HEK293 (cell line): ENCODE measurements around the gene GPRC5B.
A peak's percentile ranks its signal among the peaks of the same experiment; 100 is the strongest.

ENCODE experiments used
- ZBTB21 ChIP-seq: fragments of 450-650 bp; formaldehyde crosslinking; IDR thresholded peaks from 2 replicates; pipeline ENCODE4 v1.5.1; 2017; ENCODE audit warnings: missing biosample characterization, missing genetic modification characterization
- ZNF138 ChIP-seq: fragments of 450-650 bp; formaldehyde crosslinking; IDR thresholded peaks from 2 replicates; pipeline ENCODE4 v1.5.1; 2016; ENCODE audit warnings: missing biosample characterization, missing genetic modification characterization, borderline replicate concordance
- ZNF157 ChIP-seq: fragments of 450-650 bp; formaldehyde crosslinking; IDR thresholded peaks from 2 replicates; pipeline ENCODE4 v1.5.1; 2016; ENCODE audit warnings: missing biosample characterization, missing genetic modification characterization
- ZNF184 ChIP-seq: fragments of 450-650 bp; IDR thresholded peaks from 2 replicates; pipeline ENCODE4 v1.5.1; 2018; ENCODE audit warnings: missing biosample characterization, mild to moderate bottlenecking, missing genetic modification characterization
- ZNF223 ChIP-seq: fragments of 450-650 bp; formaldehyde crosslinking; IDR thresholded peaks from 2 replicates; pipeline ENCODE4 v1.5.1; 2016; ENCODE audit warnings: missing biosample characterization, missing genetic modification characterization
- ZNF24 ChIP-seq: fragments of 450-650 bp; formaldehyde crosslinking; IDR thresholded peaks from 2 replicates; pipeline ENCODE4 v1.5.1; 2016; ENCODE audit warnings: missing biosample characterization, missing genetic modification characterization
- ZNF302 ChIP-seq: fragments of 450-650 bp; formaldehyde crosslinking; IDR thresholded peaks from 2 replicates; pipeline ENCODE4 v1.5.1; 2016; ENCODE audit warnings: missing biosample characterization, missing genetic modification characterization, low read depth
- ZNF335 ChIP-seq: fragments of 450-650 bp; formaldehyde crosslinking; conservative IDR thresholded peaks from 2 replicates; pipeline ENCODE4 v1.5.1; 2016; ENCODE audit warnings: missing biosample characterization, missing genetic modification characterization
- ZNF433 ChIP-seq: fragments of 450-650 bp; formaldehyde crosslinking; IDR thresholded peaks from 2 replicates; pipeline ENCODE4 v1.5.1; 2016; ENCODE audit warnings: missing biosample characterization, missing genetic modification characterization, low read depth
- ZNF521 ChIP-seq: fragments of 450-650 bp; formaldehyde crosslinking; IDR thresholded peaks from 2 replicates; pipeline ENCODE4 v1.5.1; 2017; ENCODE audit warnings: missing biosample characterization, mild to moderate bottlenecking, missing genetic modification characterization
- ZNF561 ChIP-seq: fragments of 450-650 bp; IDR thresholded peaks from 2 replicates; pipeline ENCODE4 v1.5.1; 2018; ENCODE audit warnings: missing biosample characterization, missing genetic modification characterization, borderline replicate concordance
- ZNF571 ChIP-seq: fragments of 450-650 bp; formaldehyde crosslinking; IDR thresholded peaks from 2 replicates; pipeline ENCODE4 v1.5.0; 2017; ENCODE audit warnings: missing biosample characterization, missing genetic modification characterization
- ZNF610 ChIP-seq: fragments of 450-650 bp; formaldehyde crosslinking; IDR thresholded peaks from 2 replicates; pipeline ENCODE4 v1.5.1; 2016; ENCODE audit warnings: missing biosample characterization, missing genetic modification characterization, borderline replicate concordance
- ZNF670 ChIP-seq: fragments of 450-650 bp; formaldehyde crosslinking; IDR thresholded peaks from 2 replicates; pipeline ENCODE4 v1.5.1; 2016; ENCODE audit warnings: missing biosample characterization, missing genetic modification characterization, low read depth
- TF ChIP-seq, protein P1 (sequence below): fragments of 450-650 bp; formaldehyde crosslinking; IDR thresholded peaks from 2 replicates; pipeline ENCODE4 v1.5.1; 2017; ENCODE audit warnings: missing biosample characterization, mild to moderate bottlenecking, missing genetic modification characterization, moderate library complexity
- TF ChIP-seq, protein P2 (sequence below): fragments of 450-650 bp; formaldehyde crosslinking; IDR thresholded peaks from 2 replicates; pipeline ENCODE4 v1.5.1; 2016; ENCODE audit warnings: missing biosample characterization, missing genetic modification characterization
- TF ChIP-seq, protein P3 (sequence below): fragments of 450-650 bp; formaldehyde crosslinking; IDR thresholded peaks from 2 replicates; pipeline ENCODE4 v1.5.1; 2016; ENCODE audit warnings: missing biosample characterization, missing genetic modification characterization, borderline replicate concordance
- TF ChIP-seq, protein P4 (sequence below): fragments of 450-650 bp; formaldehyde crosslinking; IDR thresholded peaks from 2 replicates; pipeline ENCODE4 v1.5.1; 2016; ENCODE audit warnings: missing biosample characterization, missing genetic modification characterization
- TF ChIP-seq, protein P5 (sequence below): fragments of 450-650 bp; formaldehyde crosslinking; IDR thresholded peaks from 2 replicates; pipeline ENCODE4 v1.5.1; 2017; ENCODE audit warnings: missing biosample characterization, missing genetic modification characterization
- TF ChIP-seq, protein P6 (sequence below): fragments of 450-650 bp; formaldehyde crosslinking; IDR thresholded peaks from 2 replicates; pipeline ENCODE4 v1.5.1; 2016; ENCODE audit warnings: missing biosample characterization, missing genetic modification characterization

GPRC5B gene

DNA sequence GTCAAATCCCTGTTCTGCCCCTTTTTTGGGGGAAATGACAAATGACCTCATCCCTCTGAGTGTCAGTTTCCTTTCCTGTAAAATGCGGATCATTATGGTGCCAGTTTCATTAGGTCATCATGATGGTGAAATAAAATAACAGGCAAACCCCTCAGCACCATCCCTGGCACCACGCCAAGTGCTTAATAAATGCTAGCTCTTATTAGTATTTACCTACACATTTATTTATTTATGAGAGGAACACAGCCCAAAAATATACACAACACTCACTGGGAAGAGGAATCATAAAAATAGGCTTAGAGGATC lies 28.6 kb upstream of the GPRC5B start (continued):
- TF ChIP-seq ZNF335 (tag by site-specific recombination) (peak; percentile 19; the same call in 1 of the 2 replicates), ZNF670 (tag by site-specific recombination) (no peak), ZNF223 (tag by site-specific recombination) (no peak), ZNF157 (tag by site-specific recombination) (no peak), ZBTB21 (tag by site-specific recombination) (peak; percentile 81), ZNF571 (tag by site-specific recombination) (no peak), ZNF610 (tag by site-specific recombination) (no peak), ZNF433 (no peak), ZNF138 (tag by site-specific recombination) (no peak), ZNF521 (tag by site-specific recombination) (no peak), ZNF24 (tag by site-specific recombination) (no peak), ZNF184 (peak; percentile 72; the same call in 1 of the 2 replicates), ZNF302 (tag by site-specific recombination) (no peak), ZNF561 (tag by site-specific recombination) (no peak)
- TF ChIP-seq, protein P1, sequence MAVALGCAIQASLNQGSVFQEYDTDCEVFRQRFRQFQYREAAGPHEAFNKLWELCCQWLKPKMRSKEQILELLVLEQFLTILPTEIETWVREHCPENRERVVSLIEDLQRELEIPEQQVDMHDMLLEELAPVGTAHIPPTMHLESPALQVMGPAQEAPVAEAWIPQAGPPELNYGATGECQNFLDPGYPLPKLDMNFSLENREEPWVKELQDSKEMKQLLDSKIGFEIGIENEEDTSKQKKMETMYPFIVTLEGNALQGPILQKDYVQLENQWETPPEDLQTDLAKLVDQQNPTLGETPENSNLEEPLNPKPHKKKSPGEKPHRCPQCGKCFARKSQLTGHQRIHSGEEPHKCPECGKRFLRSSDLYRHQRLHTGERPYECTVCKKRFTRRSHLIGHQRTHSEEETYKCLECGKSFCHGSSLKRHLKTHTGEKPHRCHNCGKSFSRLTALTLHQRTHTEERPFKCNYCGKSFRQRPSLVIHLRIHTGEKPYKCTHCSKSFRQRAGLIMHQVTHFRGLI (tag by site-specific recombination), result no peak
- TF ChIP-seq, protein P2, sequence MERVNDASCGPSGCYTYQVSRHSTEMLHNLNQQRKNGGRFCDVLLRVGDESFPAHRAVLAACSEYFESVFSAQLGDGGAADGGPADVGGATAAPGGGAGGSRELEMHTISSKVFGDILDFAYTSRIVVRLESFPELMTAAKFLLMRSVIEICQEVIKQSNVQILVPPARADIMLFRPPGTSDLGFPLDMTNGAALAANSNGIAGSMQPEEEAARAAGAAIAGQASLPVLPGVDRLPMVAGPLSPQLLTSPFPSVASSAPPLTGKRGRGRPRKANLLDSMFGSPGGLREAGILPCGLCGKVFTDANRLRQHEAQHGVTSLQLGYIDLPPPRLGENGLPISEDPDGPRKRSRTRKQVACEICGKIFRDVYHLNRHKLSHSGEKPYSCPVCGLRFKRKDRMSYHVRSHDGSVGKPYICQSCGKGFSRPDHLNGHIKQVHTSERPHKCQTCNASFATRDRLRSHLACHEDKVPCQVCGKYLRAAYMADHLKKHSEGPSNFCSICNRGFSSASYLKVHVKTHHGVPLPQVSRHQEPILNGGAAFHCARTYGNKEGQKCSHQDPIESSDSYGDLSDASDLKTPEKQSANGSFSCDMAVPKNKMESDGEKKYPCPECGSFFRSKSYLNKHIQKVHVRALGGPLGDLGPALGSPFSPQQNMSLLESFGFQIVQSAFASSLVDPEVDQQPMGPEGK (tag by site-specific recombination), result no peak
- TF ChIP-seq, protein P3, sequence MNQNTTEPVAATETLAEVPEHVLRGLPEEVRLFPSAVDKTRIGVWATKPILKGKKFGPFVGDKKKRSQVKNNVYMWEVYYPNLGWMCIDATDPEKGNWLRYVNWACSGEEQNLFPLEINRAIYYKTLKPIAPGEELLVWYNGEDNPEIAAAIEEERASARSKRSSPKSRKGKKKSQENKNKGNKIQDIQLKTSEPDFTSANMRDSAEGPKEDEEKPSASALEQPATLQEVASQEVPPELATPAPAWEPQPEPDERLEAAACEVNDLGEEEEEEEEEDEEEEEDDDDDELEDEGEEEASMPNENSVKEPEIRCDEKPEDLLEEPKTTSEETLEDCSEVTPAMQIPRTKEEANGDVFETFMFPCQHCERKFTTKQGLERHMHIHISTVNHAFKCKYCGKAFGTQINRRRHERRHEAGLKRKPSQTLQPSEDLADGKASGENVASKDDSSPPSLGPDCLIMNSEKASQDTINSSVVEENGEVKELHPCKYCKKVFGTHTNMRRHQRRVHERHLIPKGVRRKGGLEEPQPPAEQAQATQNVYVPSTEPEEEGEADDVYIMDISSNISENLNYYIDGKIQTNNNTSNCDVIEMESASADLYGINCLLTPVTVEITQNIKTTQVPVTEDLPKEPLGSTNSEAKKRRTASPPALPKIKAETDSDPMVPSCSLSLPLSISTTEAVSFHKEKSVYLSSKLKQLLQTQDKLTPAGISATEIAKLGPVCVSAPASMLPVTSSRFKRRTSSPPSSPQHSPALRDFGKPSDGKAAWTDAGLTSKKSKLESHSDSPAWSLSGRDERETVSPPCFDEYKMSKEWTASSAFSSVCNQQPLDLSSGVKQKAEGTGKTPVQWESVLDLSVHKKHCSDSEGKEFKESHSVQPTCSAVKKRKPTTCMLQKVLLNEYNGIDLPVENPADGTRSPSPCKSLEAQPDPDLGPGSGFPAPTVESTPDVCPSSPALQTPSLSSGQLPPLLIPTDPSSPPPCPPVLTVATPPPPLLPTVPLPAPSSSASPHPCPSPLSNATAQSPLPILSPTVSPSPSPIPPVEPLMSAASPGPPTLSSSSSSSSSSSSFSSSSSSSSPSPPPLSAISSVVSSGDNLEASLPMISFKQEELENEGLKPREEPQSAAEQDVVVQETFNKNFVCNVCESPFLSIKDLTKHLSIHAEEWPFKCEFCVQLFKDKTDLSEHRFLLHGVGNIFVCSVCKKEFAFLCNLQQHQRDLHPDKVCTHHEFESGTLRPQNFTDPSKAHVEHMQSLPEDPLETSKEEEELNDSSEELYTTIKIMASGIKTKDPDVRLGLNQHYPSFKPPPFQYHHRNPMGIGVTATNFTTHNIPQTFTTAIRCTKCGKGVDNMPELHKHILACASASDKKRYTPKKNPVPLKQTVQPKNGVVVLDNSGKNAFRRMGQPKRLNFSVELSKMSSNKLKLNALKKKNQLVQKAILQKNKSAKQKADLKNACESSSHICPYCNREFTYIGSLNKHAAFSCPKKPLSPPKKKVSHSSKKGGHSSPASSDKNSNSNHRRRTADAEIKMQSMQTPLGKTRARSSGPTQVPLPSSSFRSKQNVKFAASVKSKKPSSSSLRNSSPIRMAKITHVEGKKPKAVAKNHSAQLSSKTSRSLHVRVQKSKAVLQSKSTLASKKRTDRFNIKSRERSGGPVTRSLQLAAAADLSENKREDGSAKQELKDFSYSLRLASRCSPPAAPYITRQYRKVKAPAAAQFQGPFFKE (tag by site-specific recombination), result no peak
- TF ChIP-seq, protein P4, sequence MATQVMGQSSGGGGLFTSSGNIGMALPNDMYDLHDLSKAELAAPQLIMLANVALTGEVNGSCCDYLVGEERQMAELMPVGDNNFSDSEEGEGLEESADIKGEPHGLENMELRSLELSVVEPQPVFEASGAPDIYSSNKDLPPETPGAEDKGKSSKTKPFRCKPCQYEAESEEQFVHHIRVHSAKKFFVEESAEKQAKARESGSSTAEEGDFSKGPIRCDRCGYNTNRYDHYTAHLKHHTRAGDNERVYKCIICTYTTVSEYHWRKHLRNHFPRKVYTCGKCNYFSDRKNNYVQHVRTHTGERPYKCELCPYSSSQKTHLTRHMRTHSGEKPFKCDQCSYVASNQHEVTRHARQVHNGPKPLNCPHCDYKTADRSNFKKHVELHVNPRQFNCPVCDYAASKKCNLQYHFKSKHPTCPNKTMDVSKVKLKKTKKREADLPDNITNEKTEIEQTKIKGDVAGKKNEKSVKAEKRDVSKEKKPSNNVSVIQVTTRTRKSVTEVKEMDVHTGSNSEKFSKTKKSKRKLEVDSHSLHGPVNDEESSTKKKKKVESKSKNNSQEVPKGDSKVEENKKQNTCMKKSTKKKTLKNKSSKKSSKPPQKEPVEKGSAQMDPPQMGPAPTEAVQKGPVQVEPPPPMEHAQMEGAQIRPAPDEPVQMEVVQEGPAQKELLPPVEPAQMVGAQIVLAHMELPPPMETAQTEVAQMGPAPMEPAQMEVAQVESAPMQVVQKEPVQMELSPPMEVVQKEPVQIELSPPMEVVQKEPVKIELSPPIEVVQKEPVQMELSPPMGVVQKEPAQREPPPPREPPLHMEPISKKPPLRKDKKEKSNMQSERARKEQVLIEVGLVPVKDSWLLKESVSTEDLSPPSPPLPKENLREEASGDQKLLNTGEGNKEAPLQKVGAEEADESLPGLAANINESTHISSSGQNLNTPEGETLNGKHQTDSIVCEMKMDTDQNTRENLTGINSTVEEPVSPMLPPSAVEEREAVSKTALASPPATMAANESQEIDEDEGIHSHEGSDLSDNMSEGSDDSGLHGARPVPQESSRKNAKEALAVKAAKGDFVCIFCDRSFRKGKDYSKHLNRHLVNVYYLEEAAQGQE, result no peak
- TF ChIP-seq, protein P5, sequence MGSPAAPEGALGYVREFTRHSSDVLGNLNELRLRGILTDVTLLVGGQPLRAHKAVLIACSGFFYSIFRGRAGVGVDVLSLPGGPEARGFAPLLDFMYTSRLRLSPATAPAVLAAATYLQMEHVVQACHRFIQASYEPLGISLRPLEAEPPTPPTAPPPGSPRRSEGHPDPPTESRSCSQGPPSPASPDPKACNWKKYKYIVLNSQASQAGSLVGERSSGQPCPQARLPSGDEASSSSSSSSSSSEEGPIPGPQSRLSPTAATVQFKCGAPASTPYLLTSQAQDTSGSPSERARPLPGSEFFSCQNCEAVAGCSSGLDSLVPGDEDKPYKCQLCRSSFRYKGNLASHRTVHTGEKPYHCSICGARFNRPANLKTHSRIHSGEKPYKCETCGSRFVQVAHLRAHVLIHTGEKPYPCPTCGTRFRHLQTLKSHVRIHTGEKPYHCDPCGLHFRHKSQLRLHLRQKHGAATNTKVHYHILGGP (tag by site-specific recombination), result no peak
- TF ChIP-seq, protein P6, sequence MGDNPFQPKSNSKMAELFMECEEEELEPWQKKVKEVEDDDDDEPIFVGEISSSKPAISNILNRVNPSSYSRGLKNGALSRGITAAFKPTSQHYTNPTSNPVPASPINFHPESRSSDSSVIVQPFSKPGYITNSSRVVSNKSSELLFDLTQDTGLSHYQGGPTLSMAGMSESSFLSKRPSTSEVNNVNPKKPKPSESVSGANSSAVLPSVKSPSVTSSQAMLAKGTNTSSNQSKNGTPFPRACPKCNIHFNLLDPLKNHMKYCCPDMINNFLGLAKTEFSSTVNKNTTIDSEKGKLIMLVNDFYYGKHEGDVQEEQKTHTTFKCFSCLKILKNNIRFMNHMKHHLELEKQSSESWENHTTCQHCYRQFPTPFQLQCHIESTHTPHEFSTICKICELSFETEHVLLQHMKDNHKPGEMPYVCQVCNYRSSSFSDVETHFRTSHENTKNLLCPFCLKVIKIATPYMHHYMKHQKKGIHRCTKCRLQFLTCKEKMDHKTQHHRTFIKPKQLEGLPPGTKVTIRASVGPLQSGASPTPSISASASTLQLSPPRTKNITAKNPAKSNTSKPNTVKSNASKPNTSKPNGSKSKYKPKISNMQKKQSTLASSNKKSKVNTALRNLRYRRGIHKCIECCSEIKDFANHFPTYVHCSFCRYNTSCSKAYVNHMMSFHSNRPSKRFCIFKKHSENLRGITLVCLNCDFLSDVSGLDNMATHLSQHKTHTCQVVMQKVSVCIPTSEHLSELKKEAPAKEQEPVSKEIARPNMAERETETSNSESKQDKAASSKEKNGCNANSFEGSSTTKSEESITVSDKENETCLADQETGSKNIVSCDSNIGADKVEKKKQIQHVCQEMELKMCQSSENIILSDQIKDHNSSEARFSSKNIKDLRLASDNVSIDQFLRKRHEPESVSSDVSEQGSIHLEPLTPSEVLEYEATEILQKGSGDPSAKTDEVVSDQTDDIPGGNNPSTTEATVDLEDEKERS (tag by site-specific recombination), result no peak
